Mammary epithelial cell (primary cell): ENCODE measurements around the gene KRTAP4-16.

Experiments used
- CTCF ChIP-seq, 2 donors: IDR thresholded peaks in 1 of 2; conservative IDR thresholded peaks in 1 of 2; 2 replicates each; pipeline ENCODE4 v1.5.1; 2011 to 2012; ENCODE audit warnings: inconsistent platforms in 2 of 2, low read length in 2 of 2, mild to moderate bottlenecking in 2 of 2, control low read depth in 1 of 2, low read depth in 1 of 2; ENCODE audit not compliant: insufficient read depth in 1 of 2; ENCODE audit errors: extremely low read depth in 1 of 2
- EZH2 ChIP-seq: IDR thresholded peaks from 2 replicates; pipeline ENCODE4 v1.6.1; 2012; ENCODE audit warnings: low read length, inconsistent platforms, borderline replicate concordance

GRCh38 chr17:41057547-41057946, 44.5 kb downstream of the KRTAP4-16 start:
- TF ChIP-seq CTCF (conservative IDR thresholded peaks at IDR 0.05 in 1 of 2, IDR thresholded peaks at IDR 0.05 in 1 of 2; ENCODE audit: extremely low read depth in 1 of 2, insufficient read depth in 1 of 2, low read depth in 1 of 2, low read length in 2 of 2): no peak
- no peak for TF ChIP-seq EZH2
